ENCODE data around the gene ERVK3-1. TPM values are rescaled to one million over a fixed set of nuclear protein-coding genes. Genes with fewer than 3 reads are reported as not detected.

The ERVK3-1 gene
- total and polyA plus RNA-seq, 2 of the 8 experiments (the other 6 are each of a cell fraction or from before 2014, with no cell fraction given): 29.9 to 31.5 TPM

- no peak overlapping the region for H3K4ac ChIP-seq (replicated peaks; ENCODE audit: insufficient read length, low read depth, low read length)
- no peak overlapping the region for H3K18ac ChIP-seq (ENCODE audit: extremely low read depth, low read length)
- H2AK5ac ChIP-seq (ENCODE audit: low read depth, low read length): no peak overlapping the region
- H4K91ac ChIP-seq (replicated peaks; ENCODE audit: insufficient read length, low read length): no peak overlapping the region
- H3K23ac ChIP-seq (ENCODE audit: insufficient read length): no peak overlapping the region
- FAIRE-seq (no peak), DNase-seq (ENCODE audit: low read depth in 1 of 2, low spot score in 2 of 2) (no peak)
- ChIA-PET CTCF (ENCODE audit: partially characterized antibody) (interaction anchor here (1.0 to 1.7 kb wide), 2 partner anchors 10 to 13 kb away, joined by 3 to 4 read pairs; partner anchors contain the start of gene ZNF497), POLR2A (ENCODE audit: partially characterized antibody) (interaction anchor here (1.1 to 11.4 kb wide), 2 partner anchors 13 to 117 kb away, joined by 3 to 102 read pairs; partner anchors contain the start of gene ZNF497)
- no peak overlapping the region for H3K56ac ChIP-seq (replicated peaks; ENCODE audit: insufficient read length, low read depth, low read length)
- H2BK20ac ChIP-seq (ENCODE audit: low read length): no peak overlapping the region
- H3K4me2 ChIP-seq (ENCODE audit: insufficient read depth in 1 of 2, low read depth in 2 of 2, low read length in 2 of 2): no peak overlapping the region
- no peak overlapping the region for H4K8ac ChIP-seq (ENCODE audit: extremely low read depth, insufficient read depth, low read length)
- H4K5ac ChIP-seq (ENCODE audit: insufficient read length, low read depth, low read length): no peak overlapping the region
- H2BK5ac ChIP-seq (ENCODE audit: low read depth, low read length): no peak overlapping the region
- 0 out of 7 replicates have a peak, but pooled peaks cover 0 to 3% (median 0%) of the 10 kb centered on the region in 4 experiments for H3K27me3 ChIP-seq (replicated peaks in 1 of 4; ENCODE audit: control insufficient read depth in 3 of 4, extremely low read depth in 1 of 4, insufficient read depth in 3 of 4, low read length in 3 of 4)
- H3K4me1 ChIP-seq (replicated peaks in 1 of 4; ENCODE audit: control insufficient read depth in 3 of 4, insufficient read depth in 4 of 4, low read length in 3 of 4): no peaks in the 10 kb centered on the region; a peak in 1 of 7 replicates
- H3K9me3 ChIP-seq (ENCODE audit: insufficient read depth in 2 of 2, low read depth in 1 of 2, low read length in 1 of 2): no peaks in the 10 kb centered on the region
- no peaks in the 10 kb centered on the region for H3K79me2 ChIP-seq (ENCODE audit: control insufficient read depth in 1 of 2, insufficient read depth in 2 of 2, low read length in 2 of 2)
- no peak overlapping the region for H3K9ac ChIP-seq (replicated peaks in 1 of 4; ENCODE audit: extremely low read depth in 1 of 4, low read depth in 3 of 4, low read length in 3 of 4)
- 88% methylated on average over 8 of the region's 8 CpGs; no CpG with 5 or more reads in 1 of the 2 experiments for WGBS, 2 experiments (ENCODE audit: extremely low coverage in 1 of 2, insufficient coverage in 1 of 2, insufficient read length in 1 of 2, insufficient replicate concordance in 2 of 2, low coverage in 1 of 2, low lambda C conversion rate in 2 of 2, missing lambda C conversion rate in 1 of 2)
- peaks cover 0 to 3% of the 10 kb centered on the region in 2 experiments for H4K20me1 ChIP-seq (replicated peaks in 1 of 2; ENCODE audit: control insufficient read depth in 1 of 2, insufficient read depth in 2 of 2, low read length in 2 of 2)
- peaks cover 9% of the 10 kb centered on the region for H3K23me2 ChIP-seq (ENCODE audit: low read depth, low read length)
- H3K79me1 ChIP-seq (ENCODE audit: low read depth, low read length): no peaks in the 10 kb centered on the region
- no peak overlapping the region for H2AFZ ChIP-seq (ENCODE audit: low read length)
- H3K14ac ChIP-seq (ENCODE audit: insufficient read length): no peak overlapping the region
- H2BK12ac ChIP-seq (ENCODE audit: low read depth, low read length): no peak overlapping the region
- H3K27ac ChIP-seq (ENCODE audit: low read depth, low read length): no peak overlapping the region
- H2BK120ac ChIP-seq (replicated peaks; ENCODE audit: low read depth, low read length): no peak overlapping the region
- no peaks in the 10 kb centered on the region for H3K36me3 ChIP-seq (ENCODE audit: control insufficient read depth in 2 of 4, insufficient read depth in 4 of 4, low read length in 3 of 4)
- no peak overlapping the region for H2BK15ac ChIP-seq (ENCODE audit: low read length)
- no peak overlapping the region for H3K4me3 ChIP-seq (ENCODE audit: extremely low read depth in 1 of 4, insufficient read depth in 2 of 4, low read depth in 3 of 4, low read length in 4 of 4)
- TF ChIP-seq SAP30 (IDR thresholded peaks at IDR 0.05; ENCODE audit: insufficient read depth, insufficient replicate concordance, low read length) (no peak), KDM5A (IDR thresholded peaks at IDR 0.05; ENCODE audit: low read length) (no peak), KDM4A (IDR thresholded peaks at IDR 0.05; ENCODE audit: low read depth, low read length, severe bottlenecking) (no peak), RFX5 (IDR thresholded peaks at IDR 0.05; ENCODE audit: borderline replicate concordance, low read depth, low read length) (no peak), GTF2F1 (IDR thresholded peaks at IDR 0.05; ENCODE audit: borderline replicate concordance, low read depth, low read length) (no peak), RNF2 (IDR thresholded peaks at IDR 0.05; ENCODE audit: borderline replicate concordance, low read depth, low read length, missing control alignments, poor library complexity, severe bottlenecking) (no peak), NANOG (IDR thresholded peaks at IDR 0.05; ENCODE audit: insufficient read depth, low read depth, low read length, poor library complexity, severe bottlenecking) (no peak), TAF7 (optimal IDR thresholded peaks at IDR 0.05; ENCODE audit: borderline replicate concordance, low read depth, low read length) (no peak), SP4 (IDR thresholded peaks at IDR 0.05; ENCODE audit: low read length) (no peak), NRF1 (IDR thresholded peaks at IDR 0.05; ENCODE audit: low read depth, low read length) (no peak), GABPA (IDR thresholded peaks at IDR 0.05; ENCODE audit: borderline replicate concordance, insufficient read depth, low read length) (no peak), SP2 (IDR thresholded peaks at IDR 0.05; ENCODE audit: low read length) (no peak), CTBP2 (IDR thresholded peaks at IDR 0.05; ENCODE audit: borderline replicate concordance, insufficient read depth, insufficient read length, low read length) (no peak)
These were observed 44.4 kb downstream of the ERVK3-1 start for GRCh38 chr19:58349590-58349989.
